WTC11 (cell line): Measurements from ENCODE around the gene ITGB3. TPM values are rescaled to one million over a fixed set of nuclear protein-coding genes. Genes with fewer than 3 reads are reported as not detected.

Source experiments
- ATAC-seq: fragments of 200-7000 bp; cut with Tn5 transposase; 2 replicates; pipeline ENCODE4 v1.10.0; 2021; ENCODE audit warnings: mild to moderate bottlenecking, moderate library complexity
- CTCF ChIA-PET: fragments of 300-600 bp; sonication (Branson Sonifier 250); formaldehyde crosslinking; loops from one replicate; lab custom pipeline; 2021; ENCODE audit warnings: antibody characterized with exemption; lab: Charles Lee
- POLR2A ChIA-PET: fragments of 350-600 bp; sonication (Branson Sonifier 250); formaldehyde crosslinking; loops from one replicate; lab custom pipeline; 2021; ENCODE audit warnings: antibody characterized with exemption; lab: Charles Lee
- DNase-seq: peaks from one replicate; pipeline ENCODE4 v3.0.0; 2021; ENCODE audit warnings: low spot score
- H3K27ac Mint-ChIP-seq: 2 replicates; pipeline ENCODE4 v1.8.0; 2021; ENCODE audit warnings: mixed read lengths
- H3K27me3 Mint-ChIP-seq: 2 replicates; pipeline ENCODE4 v1.8.0; 2021; ENCODE audit warnings: low read depth, mild to moderate bottlenecking, moderate library complexity, mixed read lengths
- H3K36me3 Mint-ChIP-seq: 2 replicates; pipeline ENCODE4 v1.8.0; 2021; ENCODE audit warnings: mixed read lengths
- H3K4me1 Mint-ChIP-seq: 2 replicates; pipeline ENCODE4 v1.8.0; 2022; ENCODE audit warnings: mixed read lengths
- H3K4me3 Mint-ChIP-seq: 2 replicates; pipeline ENCODE4 v1.8.0; 2021; ENCODE audit warnings: mild to moderate bottlenecking, moderate library complexity, mixed read lengths
- H3K9me3 Mint-ChIP-seq: 2 replicates; pipeline ENCODE4 v1.8.0; 2021; ENCODE audit warnings: mixed read lengths
- EMX1 ChIP-seq: fragments of 250-450 bp; sonication (Bioruptor Pico); IDR thresholded peaks from 2 replicates; pipeline ENCODE4 v1.8.0; 2021; ENCODE audit warnings: mild to moderate bottlenecking
- GRHL2 ChIP-seq: fragments of 250-450 bp; sonication (Bioruptor Pico); IDR thresholded peaks from 2 replicates; pipeline ENCODE4 v1.8.0; 2022; ENCODE audit warnings: mild to moderate bottlenecking, moderate library complexity; ENCODE audit not compliant: insufficient replicate concordance, severe bottlenecking
- IRF2 ChIP-seq: sonication (generic); formaldehyde crosslinking; IDR thresholded peaks from 2 replicates; pipeline ENCODE4 v1.8.0; 2022; ENCODE audit warnings: low read depth, missing genetic modification reagents, borderline replicate concordance
- NR3C1 ChIP-seq: sonication (generic); formaldehyde crosslinking; conservative IDR thresholded peaks from 2 replicates; pipeline ENCODE4 v1.8.1; 2023; ENCODE audit warnings: low read depth, mild to moderate bottlenecking, missing genetic modification reagents
- OVOL2 ChIP-seq: fragments of 250-450 bp; sonication (Bioruptor Pico); IDR thresholded peaks from 2 replicates; pipeline ENCODE4 v1.9.0; 2021; ENCODE audit warnings: mild to moderate bottlenecking, borderline replicate concordance
- SOX15 ChIP-seq: fragments of 250-450 bp; sonication (Bioruptor Pico); IDR thresholded peaks from 2 replicates; pipeline ENCODE4 v1.9.0; 2021; ENCODE audit warnings: mild to moderate bottlenecking
- total RNA-seq: library from RNA; stranded (reverse); gene quantifications from 3 replicates; pipeline ENCODE4 v1.2.3, GENCODE V29; 2021
- TF ChIP-seq, protein P1 (sequence below): sonication (generic); formaldehyde crosslinking; IDR thresholded peaks from 2 replicates; pipeline ENCODE4 v1.8.0; 2023; ENCODE audit warnings: missing genetic modification reagents, mild to moderate bottlenecking, borderline replicate concordance
- TF ChIP-seq, protein P2 (sequence below): sonication (generic); formaldehyde crosslinking; conservative IDR thresholded peaks from 2 replicates; pipeline ENCODE4 v1.8.1; 2023; ENCODE audit warnings: mild to moderate bottlenecking, low read depth, missing genetic modification reagents, moderate library complexity
- TF ChIP-seq, protein P3 (sequence below): fragments of 200-600 bp; IDR thresholded peaks from 2 replicates; pipeline ENCODE4 v1.8.0; 2022; ENCODE audit warnings: antibody characterized with exemption
- TF ChIP-seq, protein P4 (sequence below): fragments of 250-450 bp; sonication (Bioruptor Pico); IDR thresholded peaks from 2 replicates; pipeline ENCODE4 v1.8.0; 2021; ENCODE audit warnings: mild to moderate bottlenecking
- TF ChIP-seq, protein P5 (sequence below): sonication (generic); formaldehyde crosslinking; IDR thresholded peaks from 2 replicates; pipeline ENCODE4 v1.8.1; 2022; ENCODE audit warnings: mild to moderate bottlenecking, moderate library complexity, missing genetic modification reagents
- TF ChIP-seq, protein P6 (sequence below): sonication (generic); formaldehyde crosslinking; IDR thresholded peaks from 2 replicates; pipeline ENCODE4 v1.8.0; 2022; ENCODE audit warnings: mild to moderate bottlenecking, missing genetic modification reagents
- TF ChIP-seq, protein P7 (sequence below): sonication (generic); formaldehyde crosslinking; IDR thresholded peaks from 2 replicates; pipeline ENCODE4 v1.8.1; 2022; ENCODE audit warnings: low read depth, missing genetic modification reagents, borderline replicate concordance
- TF ChIP-seq, protein P8 (sequence below): sonication (generic); formaldehyde crosslinking; IDR thresholded peaks from 2 replicates; pipeline ENCODE4 v1.8.0; 2023; ENCODE audit warnings: missing genetic modification reagents

The ITGB3 gene
- total RNA-seq, 1 experiment from 2014 or later: 0.04 TPM

DNA sequence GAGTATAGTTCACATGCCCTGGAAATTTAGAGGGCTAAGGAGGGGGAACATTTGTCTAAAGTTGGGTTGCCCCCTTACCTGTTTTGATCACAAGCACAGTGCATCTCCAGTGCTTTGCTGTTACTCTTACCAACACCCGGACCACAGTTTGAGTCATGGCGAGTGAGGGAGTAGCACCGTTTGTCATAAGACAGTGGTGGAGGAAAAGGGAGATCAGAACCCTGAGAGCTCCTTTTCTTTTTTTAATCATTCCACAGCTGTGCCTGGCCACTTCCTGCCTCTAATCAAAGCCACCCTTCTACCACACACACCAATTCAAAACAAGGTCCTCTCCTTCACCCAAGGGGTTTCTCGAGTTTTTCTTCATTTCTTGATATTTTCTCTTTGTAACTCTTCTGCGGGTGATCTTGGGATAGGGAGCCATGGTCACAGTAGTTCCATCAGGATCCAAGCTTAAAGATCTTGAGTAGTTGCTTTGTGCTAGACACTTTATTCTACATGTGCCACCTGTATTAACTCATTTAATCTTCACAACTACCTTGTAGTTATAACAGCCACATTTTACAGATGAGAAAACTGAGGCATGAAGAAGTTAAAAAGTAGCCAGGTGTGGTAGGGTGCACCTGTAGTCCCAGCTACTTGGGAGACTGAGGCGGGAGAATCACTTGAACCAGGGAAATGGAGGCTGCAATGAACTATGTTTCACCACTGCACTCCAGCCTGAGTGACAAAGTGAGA, 49.5 kb upstream of the ITGB3 start (continued):
- TF ChIP-seq, protein P1, sequence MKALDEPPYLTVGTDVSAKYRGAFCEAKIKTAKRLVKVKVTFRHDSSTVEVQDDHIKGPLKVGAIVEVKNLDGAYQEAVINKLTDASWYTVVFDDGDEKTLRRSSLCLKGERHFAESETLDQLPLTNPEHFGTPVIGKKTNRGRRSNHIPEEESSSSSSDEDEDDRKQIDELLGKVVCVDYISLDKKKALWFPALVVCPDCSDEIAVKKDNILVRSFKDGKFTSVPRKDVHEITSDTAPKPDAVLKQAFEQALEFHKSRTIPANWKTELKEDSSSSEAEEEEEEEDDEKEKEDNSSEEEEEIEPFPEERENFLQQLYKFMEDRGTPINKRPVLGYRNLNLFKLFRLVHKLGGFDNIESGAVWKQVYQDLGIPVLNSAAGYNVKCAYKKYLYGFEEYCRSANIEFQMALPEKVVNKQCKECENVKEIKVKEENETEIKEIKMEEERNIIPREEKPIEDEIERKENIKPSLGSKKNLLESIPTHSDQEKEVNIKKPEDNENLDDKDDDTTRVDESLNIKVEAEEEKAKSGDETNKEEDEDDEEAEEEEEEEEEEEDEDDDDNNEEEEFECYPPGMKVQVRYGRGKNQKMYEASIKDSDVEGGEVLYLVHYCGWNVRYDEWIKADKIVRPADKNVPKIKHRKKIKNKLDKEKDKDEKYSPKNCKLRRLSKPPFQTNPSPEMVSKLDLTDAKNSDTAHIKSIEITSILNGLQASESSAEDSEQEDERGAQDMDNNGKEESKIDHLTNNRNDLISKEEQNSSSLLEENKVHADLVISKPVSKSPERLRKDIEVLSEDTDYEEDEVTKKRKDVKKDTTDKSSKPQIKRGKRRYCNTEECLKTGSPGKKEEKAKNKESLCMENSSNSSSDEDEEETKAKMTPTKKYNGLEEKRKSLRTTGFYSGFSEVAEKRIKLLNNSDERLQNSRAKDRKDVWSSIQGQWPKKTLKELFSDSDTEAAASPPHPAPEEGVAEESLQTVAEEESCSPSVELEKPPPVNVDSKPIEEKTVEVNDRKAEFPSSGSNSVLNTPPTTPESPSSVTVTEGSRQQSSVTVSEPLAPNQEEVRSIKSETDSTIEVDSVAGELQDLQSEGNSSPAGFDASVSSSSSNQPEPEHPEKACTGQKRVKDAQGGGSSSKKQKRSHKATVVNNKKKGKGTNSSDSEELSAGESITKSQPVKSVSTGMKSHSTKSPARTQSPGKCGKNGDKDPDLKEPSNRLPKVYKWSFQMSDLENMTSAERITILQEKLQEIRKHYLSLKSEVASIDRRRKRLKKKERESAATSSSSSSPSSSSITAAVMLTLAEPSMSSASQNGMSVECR (CRISPR knock-in tag): no peak
- TF ChIP-seq SOX15 (CRISPR knock-in tag) (no peak), IRF2 (CRISPR knock-in tag) (no peak), NR3C1 (no peak)
- TF ChIP-seq, protein P2, sequence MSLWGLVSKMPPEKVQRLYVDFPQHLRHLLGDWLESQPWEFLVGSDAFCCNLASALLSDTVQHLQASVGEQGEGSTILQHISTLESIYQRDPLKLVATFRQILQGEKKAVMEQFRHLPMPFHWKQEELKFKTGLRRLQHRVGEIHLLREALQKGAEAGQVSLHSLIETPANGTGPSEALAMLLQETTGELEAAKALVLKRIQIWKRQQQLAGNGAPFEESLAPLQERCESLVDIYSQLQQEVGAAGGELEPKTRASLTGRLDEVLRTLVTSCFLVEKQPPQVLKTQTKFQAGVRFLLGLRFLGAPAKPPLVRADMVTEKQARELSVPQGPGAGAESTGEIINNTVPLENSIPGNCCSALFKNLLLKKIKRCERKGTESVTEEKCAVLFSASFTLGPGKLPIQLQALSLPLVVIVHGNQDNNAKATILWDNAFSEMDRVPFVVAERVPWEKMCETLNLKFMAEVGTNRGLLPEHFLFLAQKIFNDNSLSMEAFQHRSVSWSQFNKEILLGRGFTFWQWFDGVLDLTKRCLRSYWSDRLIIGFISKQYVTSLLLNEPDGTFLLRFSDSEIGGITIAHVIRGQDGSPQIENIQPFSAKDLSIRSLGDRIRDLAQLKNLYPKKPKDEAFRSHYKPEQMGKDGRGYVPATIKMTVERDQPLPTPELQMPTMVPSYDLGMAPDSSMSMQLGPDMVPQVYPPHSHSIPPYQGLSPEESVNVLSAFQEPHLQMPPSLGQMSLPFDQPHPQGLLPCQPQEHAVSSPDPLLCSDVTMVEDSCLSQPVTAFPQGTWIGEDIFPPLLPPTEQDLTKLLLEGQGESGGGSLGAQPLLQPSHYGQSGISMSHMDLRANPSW (CRISPR knock-in tag): no peak
- TF ChIP-seq, protein P3, sequence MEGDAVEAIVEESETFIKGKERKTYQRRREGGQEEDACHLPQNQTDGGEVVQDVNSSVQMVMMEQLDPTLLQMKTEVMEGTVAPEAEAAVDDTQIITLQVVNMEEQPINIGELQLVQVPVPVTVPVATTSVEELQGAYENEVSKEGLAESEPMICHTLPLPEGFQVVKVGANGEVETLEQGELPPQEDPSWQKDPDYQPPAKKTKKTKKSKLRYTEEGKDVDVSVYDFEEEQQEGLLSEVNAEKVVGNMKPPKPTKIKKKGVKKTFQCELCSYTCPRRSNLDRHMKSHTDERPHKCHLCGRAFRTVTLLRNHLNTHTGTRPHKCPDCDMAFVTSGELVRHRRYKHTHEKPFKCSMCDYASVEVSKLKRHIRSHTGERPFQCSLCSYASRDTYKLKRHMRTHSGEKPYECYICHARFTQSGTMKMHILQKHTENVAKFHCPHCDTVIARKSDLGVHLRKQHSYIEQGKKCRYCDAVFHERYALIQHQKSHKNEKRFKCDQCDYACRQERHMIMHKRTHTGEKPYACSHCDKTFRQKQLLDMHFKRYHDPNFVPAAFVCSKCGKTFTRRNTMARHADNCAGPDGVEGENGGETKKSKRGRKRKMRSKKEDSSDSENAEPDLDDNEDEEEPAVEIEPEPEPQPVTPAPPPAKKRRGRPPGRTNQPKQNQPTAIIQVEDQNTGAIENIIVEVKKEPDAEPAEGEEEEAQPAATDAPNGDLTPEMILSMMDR: no peak
- TF ChIP-seq, protein P4, sequence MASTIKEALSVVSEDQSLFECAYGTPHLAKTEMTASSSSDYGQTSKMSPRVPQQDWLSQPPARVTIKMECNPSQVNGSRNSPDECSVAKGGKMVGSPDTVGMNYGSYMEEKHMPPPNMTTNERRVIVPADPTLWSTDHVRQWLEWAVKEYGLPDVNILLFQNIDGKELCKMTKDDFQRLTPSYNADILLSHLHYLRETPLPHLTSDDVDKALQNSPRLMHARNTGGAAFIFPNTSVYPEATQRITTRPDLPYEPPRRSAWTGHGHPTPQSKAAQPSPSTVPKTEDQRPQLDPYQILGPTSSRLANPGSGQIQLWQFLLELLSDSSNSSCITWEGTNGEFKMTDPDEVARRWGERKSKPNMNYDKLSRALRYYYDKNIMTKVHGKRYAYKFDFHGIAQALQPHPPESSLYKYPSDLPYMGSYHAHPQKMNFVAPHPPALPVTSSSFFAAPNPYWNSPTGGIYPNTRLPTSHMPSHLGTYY (CRISPR knock-in tag): no peak
- TF ChIP-seq, protein P5, sequence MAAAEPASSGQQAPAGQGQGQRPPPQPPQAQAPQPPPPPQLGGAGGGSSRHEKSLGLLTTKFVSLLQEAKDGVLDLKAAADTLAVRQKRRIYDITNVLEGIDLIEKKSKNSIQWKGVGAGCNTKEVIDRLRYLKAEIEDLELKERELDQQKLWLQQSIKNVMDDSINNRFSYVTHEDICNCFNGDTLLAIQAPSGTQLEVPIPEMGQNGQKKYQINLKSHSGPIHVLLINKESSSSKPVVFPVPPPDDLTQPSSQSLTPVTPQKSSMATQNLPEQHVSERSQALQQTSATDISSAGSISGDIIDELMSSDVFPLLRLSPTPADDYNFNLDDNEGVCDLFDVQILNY: no peak

DNA sequence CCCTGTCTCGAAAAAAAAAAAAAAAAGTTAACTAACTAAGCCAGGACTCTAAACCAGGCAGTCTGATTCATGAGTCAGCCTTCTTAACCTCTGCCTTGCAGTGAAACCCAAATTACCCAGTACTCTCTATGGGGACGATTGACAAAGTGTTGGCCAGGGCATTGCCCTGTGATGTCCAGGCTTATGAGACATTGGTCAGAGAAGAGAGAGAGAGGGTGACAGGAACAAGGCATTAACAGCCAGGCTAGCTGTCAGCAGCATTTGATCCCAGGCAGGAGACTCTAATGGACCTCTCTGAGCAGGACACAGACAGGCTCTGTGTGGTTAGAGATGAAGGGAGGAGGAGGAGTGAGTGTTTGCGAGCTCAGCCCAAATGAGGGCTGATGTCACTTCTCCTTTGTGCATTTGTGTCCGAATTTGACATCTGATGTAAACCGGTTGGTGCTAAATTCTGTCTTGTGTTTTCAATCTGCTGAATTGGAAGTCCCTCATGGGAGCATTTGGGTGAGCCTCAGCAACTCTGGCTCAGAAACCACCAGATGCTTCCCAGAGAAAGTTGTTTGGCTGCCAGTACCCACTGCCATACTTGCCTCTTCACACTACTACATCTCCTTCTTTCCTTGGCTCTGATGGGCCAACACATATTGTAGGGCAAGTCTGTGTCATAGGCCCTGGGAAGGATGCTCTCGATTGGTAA, 48.8 kb upstream of the ITGB3 start:
- Mint-ChIP-seq H3K4me1 (peaks cover 21% of the 10 kb centered on the region), H3K4me3 (no peak overlapping the region), H3K36me3 (no peaks in the 10 kb centered on the region), H3K9me3 (no peaks in the 10 kb centered on the region), H3K27ac (0 out of 2 replicates have a peak overlapping the region, but pooled peaks have one; percentile 9), H3K27me3 (peaks cover 8% of the 10 kb centered on the region; the same call in 1 of the 2 replicates)
- DNase-seq (no peak), ATAC-seq (no peak)
- ChIA-PET CTCF (no interaction called here), POLR2A (no interaction called here)
- TF ChIP-seq, protein P6, sequence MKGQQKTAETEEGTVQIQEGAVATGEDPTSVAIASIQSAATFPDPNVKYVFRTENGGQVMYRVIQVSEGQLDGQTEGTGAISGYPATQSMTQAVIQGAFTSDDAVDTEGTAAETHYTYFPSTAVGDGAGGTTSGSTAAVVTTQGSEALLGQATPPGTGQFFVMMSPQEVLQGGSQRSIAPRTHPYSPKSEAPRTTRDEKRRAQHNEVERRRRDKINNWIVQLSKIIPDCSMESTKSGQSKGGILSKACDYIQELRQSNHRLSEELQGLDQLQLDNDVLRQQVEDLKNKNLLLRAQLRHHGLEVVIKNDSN (CRISPR knock-in tag): no peak
- TF ChIP-seq, protein P7, sequence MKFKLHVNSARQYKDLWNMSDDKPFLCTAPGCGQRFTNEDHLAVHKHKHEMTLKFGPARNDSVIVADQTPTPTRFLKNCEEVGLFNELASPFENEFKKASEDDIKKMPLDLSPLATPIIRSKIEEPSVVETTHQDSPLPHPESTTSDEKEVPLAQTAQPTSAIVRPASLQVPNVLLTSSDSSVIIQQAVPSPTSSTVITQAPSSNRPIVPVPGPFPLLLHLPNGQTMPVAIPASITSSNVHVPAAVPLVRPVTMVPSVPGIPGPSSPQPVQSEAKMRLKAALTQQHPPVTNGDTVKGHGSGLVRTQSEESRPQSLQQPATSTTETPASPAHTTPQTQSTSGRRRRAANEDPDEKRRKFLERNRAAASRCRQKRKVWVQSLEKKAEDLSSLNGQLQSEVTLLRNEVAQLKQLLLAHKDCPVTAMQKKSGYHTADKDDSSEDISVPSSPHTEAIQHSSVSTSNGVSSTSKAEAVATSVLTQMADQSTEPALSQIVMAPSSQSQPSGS (CRISPR knock-in tag): no peak
- no peak for TF ChIP-seq GRHL2 (CRISPR knock-in tag)
- no peak for TF ChIP-seq NR3C1
- TF ChIP-seq EMX1 (CRISPR knock-in tag): no peak
- TF ChIP-seq, protein P8, sequence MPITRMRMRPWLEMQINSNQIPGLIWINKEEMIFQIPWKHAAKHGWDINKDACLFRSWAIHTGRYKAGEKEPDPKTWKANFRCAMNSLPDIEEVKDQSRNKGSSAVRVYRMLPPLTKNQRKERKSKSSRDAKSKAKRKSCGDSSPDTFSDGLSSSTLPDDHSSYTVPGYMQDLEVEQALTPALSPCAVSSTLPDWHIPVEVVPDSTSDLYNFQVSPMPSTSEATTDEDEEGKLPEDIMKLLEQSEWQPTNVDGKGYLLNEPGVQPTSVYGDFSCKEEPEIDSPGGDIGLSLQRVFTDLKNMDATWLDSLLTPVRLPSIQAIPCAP (CRISPR knock-in tag): no peak
- no peak for TF ChIP-seq OVOL2 (CRISPR knock-in tag)
